NCI-H2171 treated with DMSO at 0.1 percent for 48 hours (cell line): Measurements from ENCODE around the gene GTSE1.
A peak's percentile ranks its signal among the peaks of the same experiment; 100 is the strongest.
"Not testable (repeated sequence)": the region's sequence is repeated elsewhere in the genome, so short reads cannot be mapped to it uniquely, and the experiment has no call there.

Source experiments
- DNase-seq: peaks from one replicate; lab custom pipeline; 2025; lab: John Stamatoyannopoulos, UW

Gene GTSE1

GRCh38 chr22:46296257-46297150 is at the start of gene GTSE1:
Gene GTSE1, plus strand, starts transcription at chr22:46296870. Its CDS starts 531 bp downstream, at chr22:46297401.
- peak; percentile 98 for DNase-seq

- DNase-seq = no peak
Measured at GRCh38 chr22:46247443-46247975, 49.2 kb upstream of the GTSE1 start.

- peak; percentile 86 for DNase-seq
Measured at GRCh38 chr22:46250035-46250782, 46.5 kb upstream of the GTSE1 start, which contains the start of gene CDPF1. Gene CDPF1, minus strand, starts transcription at chr22:46250293. Its CDS starts 2,009 bp downstream, at chr22:46248284.

- DNase-seq = no peak
Measured at GRCh38 chr22:46250783-46251125, 45.9 kb upstream of the GTSE1 start.

GRCh38 chr22:46251266-46251665 is 45.4 kb upstream of the GTSE1 start:
- DNase-seq = no peak

GRCh38 chr22:46251816-46252380 is 44.8 kb upstream of the GTSE1 start:
- no peak for DNase-seq

- no peak for DNase-seq
Measured at GRCh38 chr22:46256358-46256958, 40.2 kb upstream of the GTSE1 start.

GRCh38 chr22:46259374-46259773 is 37.3 kb upstream of the GTSE1 start:
- no peak for DNase-seq

- DNase-seq = no peak
Measured at GRCh38 chr22:46260038-46260437, 36.6 kb upstream of the GTSE1 start.

GRCh38 chr22:46262449-46263215 is 34.0 kb upstream of the GTSE1 start:
- DNase-seq = no peak

GRCh38 chr22:46263216-46263590 is 33.5 kb upstream of the GTSE1 start, which contains the start of gene PKDREJ:
Gene PKDREJ, minus strand, starts transcription at chr22:46263343. Its CDS starts 21 bp downstream, at chr22:46263322.
- no peak for DNase-seq

GRCh38 chr22:46264520-46264919 is 32.1 kb upstream of the GTSE1 start:
- DNase-seq = not testable (repeated sequence)

- not testable (repeated sequence) for DNase-seq
Measured at GRCh38 chr22:46265627-46266026, 31.0 kb upstream of the GTSE1 start.

- DNase-seq = peak; percentile 12
Measured at GRCh38 chr22:46267431-46268279, 29.0 kb upstream of the GTSE1 start, which contains the start of gene TTC38. Gene TTC38, plus strand, starts transcription at chr22:46268008. Its CDS starts 32 bp downstream, at chr22:46268040.

- no peak for DNase-seq
Measured at GRCh38 chr22:46269564-46269963, 27.1 kb upstream of the GTSE1 start.

- no peak for DNase-seq
Measured at GRCh38 chr22:46272196-46272595, 24.5 kb upstream of the GTSE1 start.

GRCh38 chr22:46272762-46273431 is 23.8 kb upstream of the GTSE1 start:
- DNase-seq = no peak

- no peak for DNase-seq
Measured at GRCh38 chr22:46273432-46274148, 23.1 kb upstream of the GTSE1 start.

GRCh38 chr22:46274381-46274780 is 22.3 kb upstream of the GTSE1 start:
- DNase-seq = no peak
